PC-3 (cell line): ENCODE data around the gene CFAP20DC. TPM values are rescaled to one million over a fixed set of nuclear protein-coding genes. Genes with fewer than 3 reads are reported as not detected.

Source experiments
- ATAC-seq: fragments of 200-7000 bp; cut with Tn5 transposase; 2 replicates; pipeline ENCODE4 v1.9.1; 2020; ENCODE audit warnings: mild to moderate bottlenecking, moderate library complexity
- BruUV-seq: library from RNA; stranded (reverse); fragments of 400-500 nt; replicated peaks from 2 replicates; lab custom pipeline; 2021; lab: Mats Ljungman, UMichigan
- CTCF ChIA-PET: fragments of 300-600 bp; sonication (Branson Sonifier 250); formaldehyde crosslinking; loops from one replicate; lab custom pipeline; 2022; ENCODE audit warnings: antibody characterized with exemption; lab: Charles Lee
- POLR2A ChIA-PET: fragments of 300-600 bp; sonication (Branson Sonifier 250); formaldehyde crosslinking; loops from one replicate; lab custom pipeline; 2022; ENCODE audit warnings: antibody characterized with exemption; ENCODE audit not compliant: unreplicated experiment; lab: Charles Lee
- DNase-seq: peaks from one replicate; pipeline ENCODE4 v3.0.0-alpha.2; 2015
- H2AFZ ChIP-seq: fragments of 300-600 bp; sonication (generic); 2 replicates; pipeline ENCODE4 v1.6.0; 2016; ENCODE audit warnings: antibody characterized with exemption, low read length
- H3F3A ChIP-seq: fragments of 300-600 bp; sonication (generic); one replicate; pipeline ENCODE4 v1.6.0; 2017; ENCODE audit warnings: antibody characterized with exemption, low read length, control low read depth, mild to moderate bottlenecking; ENCODE audit not compliant: unreplicated experiment
- H3K27ac ChIP-seq: fragments of 300-600 bp; sonication (generic); 2 replicates; pipeline ENCODE4 v1.5.1; 2016; ENCODE audit warnings: mild to moderate bottlenecking, low read length
- H3K27me3 ChIP-seq: fragments of 300-600 bp; sonication (generic); 2 replicates; pipeline ENCODE4 v1.6.1; 2016; ENCODE audit warnings: low read length, mixed read lengths
- H3K36me3 ChIP-seq: fragments of 300-600 bp; sonication (generic); 2 replicates; pipeline ENCODE4 v1.6.1; 2016; ENCODE audit warnings: low read depth, mixed run types, low read length, mixed read lengths
- H3K4me1 ChIP-seq: fragments of 300-600 bp; sonication (generic); 2 replicates; pipeline ENCODE4 v1.5.1; 2016; ENCODE audit warnings: low read length; ENCODE audit not compliant: insufficient read depth
- H3K4me2 ChIP-seq: fragments of 300-600 bp; sonication (generic); 2 replicates; pipeline ENCODE4 v1.6.0; 2016; ENCODE audit warnings: low read length
- H3K4me3 ChIP-seq: fragments of 300-600 bp; sonication (generic); 2 replicates; pipeline ENCODE4 v1.5.1; 2016; ENCODE audit warnings: mild to moderate bottlenecking, low read length, mixed read lengths
- H3K79me2 ChIP-seq: fragments of 300-600 bp; sonication (generic); 2 replicates; pipeline ENCODE4 v1.6.1; 2017; ENCODE audit warnings: low read length, mixed read lengths
- H3K9ac ChIP-seq: fragments of 300-600 bp; sonication (generic); 2 replicates; pipeline ENCODE4 v1.6.0; 2016; ENCODE audit warnings: mild to moderate bottlenecking, low read length
- H3K9me2 ChIP-seq: fragments of 300-600 bp; sonication (generic); replicated peaks from 2 replicates; pipeline ENCODE4 v1.6.1; 2016; ENCODE audit warnings: mixed run types, low read length, mixed read lengths
- H3K9me3 ChIP-seq: fragments of 300-600 bp; sonication (generic); 2 replicates; pipeline ENCODE4 v1.6.1; 2016; ENCODE audit warnings: low read length, mixed read lengths
- H4K20me1 ChIP-seq: fragments of 300-600 bp; sonication (generic); 2 replicates; pipeline ENCODE4 v1.6.1; 2016; ENCODE audit warnings: low read length, mixed read lengths
- EZH2 ChIP-seq: fragments of 300-600 bp; sonication (generic); IDR thresholded peaks from one replicate; pipeline ENCODE4 v1.6.1; 2017; ENCODE audit warnings: antibody characterized with exemption, mild to moderate bottlenecking, low read length; ENCODE audit not compliant: unreplicated experiment
- EZH2phosphoT487 ChIP-seq: fragments of 300-600 bp; sonication (generic); IDR thresholded peaks from 2 replicates; pipeline ENCODE4 v1.6.1; 2018; ENCODE audit warnings: mild to moderate bottlenecking, antibody characterized with exemption, low read length, borderline replicate concordance
- intact Hi-C: fragments of 100-400 bp; cut with micrococcal nuclease; formaldehyde crosslinking; loops from 2 replicates; pipeline ENCODE4 v1.9.0; 2023
- total RNA-seq: library from RNA; depleted of rRNA; stranded (reverse); fragments of >200 nt; gene quantifications from 2 replicates; pipeline ENCODE4 v1.2.3, GENCODE V29; 2014
- TF ChIP-seq, protein P1 (sequence below): fragments of 300-600 bp; sonication (generic); conservative IDR thresholded peaks from 2 replicates; pipeline ENCODE4 v1.5.1; 2017; ENCODE audit warnings: antibody characterized with exemption, low read depth, mild to moderate bottlenecking, low read length

The CFAP20DC gene
- total RNA-seq, 1 experiment from 2014 or later: 15.4 TPM

DNA sequence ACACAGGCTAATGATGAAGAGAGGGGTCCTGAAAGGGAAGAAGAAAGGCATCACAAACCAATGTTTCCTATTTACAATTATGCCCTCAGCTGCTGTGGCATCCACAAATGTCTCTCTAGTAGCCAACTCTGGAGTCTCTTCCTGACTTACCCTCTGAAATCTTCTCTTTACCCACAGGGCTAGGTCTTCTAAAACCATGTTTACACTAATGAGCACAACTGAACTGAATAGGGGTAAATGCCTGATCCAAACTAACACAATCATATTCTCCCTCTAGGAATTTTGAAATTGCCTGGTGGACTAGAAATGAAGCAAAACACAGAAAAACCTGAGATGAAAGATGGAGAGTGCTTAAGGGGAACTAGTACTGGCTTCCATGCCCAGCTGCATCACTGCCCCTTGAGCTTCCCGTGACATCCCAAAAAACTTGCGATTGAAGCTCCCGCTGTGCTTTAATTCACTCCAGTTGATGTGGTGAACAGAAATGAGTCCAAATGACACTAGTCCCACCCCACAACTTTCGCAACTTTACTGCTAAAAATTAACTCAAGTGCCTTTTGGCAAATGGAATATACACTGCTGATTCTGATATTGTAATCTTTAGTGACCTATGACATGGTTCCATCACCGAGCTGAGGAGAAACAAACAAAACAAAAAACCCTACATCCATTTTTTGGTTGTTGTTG lies 32.8 kb downstream of the CFAP20DC start:
- Histone ChIP-seq H3K4me1 (no peaks in the 10 kb centered on the region), H3K27me3 (no peaks in the 10 kb centered on the region), H3K4me2 (no peak overlapping the region), H2AFZ (no peak overlapping the region), H3K9ac (no peak overlapping the region), H4K20me1 (no peaks in the 10 kb centered on the region), H3F3A (no peaks in the 10 kb centered on the region), H3K79me2 (no peaks in the 10 kb centered on the region), H3K9me3 (no peaks in the 10 kb centered on the region), H3K9me2 (no peaks in the 10 kb centered on the region), H3K4me3 (no peak overlapping the region), H3K27ac (no peak overlapping the region), H3K36me3 (no peaks in the 10 kb centered on the region)
- no peak for TF ChIP-seq EZH2phosphoT487
- TF ChIP-seq, protein P1, sequence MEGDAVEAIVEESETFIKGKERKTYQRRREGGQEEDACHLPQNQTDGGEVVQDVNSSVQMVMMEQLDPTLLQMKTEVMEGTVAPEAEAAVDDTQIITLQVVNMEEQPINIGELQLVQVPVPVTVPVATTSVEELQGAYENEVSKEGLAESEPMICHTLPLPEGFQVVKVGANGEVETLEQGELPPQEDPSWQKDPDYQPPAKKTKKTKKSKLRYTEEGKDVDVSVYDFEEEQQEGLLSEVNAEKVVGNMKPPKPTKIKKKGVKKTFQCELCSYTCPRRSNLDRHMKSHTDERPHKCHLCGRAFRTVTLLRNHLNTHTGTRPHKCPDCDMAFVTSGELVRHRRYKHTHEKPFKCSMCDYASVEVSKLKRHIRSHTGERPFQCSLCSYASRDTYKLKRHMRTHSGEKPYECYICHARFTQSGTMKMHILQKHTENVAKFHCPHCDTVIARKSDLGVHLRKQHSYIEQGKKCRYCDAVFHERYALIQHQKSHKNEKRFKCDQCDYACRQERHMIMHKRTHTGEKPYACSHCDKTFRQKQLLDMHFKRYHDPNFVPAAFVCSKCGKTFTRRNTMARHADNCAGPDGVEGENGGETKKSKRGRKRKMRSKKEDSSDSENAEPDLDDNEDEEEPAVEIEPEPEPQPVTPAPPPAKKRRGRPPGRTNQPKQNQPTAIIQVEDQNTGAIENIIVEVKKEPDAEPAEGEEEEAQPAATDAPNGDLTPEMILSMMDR: no peak
- no peak for TF ChIP-seq EZH2
- intact Hi-C loops: no loop called here
- POLR2A ChIA-PET: no interaction called here
- CTCF ChIA-PET: no interaction called here
- ATAC-seq (no peak), DNase-seq (no peak)
- BruUV-seq: no TSS peak

DNA sequence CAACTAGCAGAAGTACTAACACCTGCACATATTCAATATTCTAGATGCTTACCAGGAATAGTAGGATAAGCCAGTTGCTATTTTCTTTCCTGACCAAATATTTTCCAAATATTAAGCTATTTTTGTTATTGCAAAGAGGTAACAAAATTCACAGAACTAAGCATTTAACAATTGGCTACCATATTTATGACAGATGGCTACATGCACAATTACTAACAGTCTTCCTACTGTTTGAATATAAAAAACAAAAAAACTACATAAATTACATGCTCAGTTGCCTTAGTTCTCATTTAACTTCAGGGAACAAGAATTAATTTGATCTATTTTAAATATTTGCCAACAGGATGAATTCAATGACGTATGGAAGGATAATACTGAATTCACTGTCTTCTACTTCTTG lies 36.2 kb downstream of the CFAP20DC start:
- no peak overlapping the region for H3K4me2 ChIP-seq
- ATAC-seq: no peak
- H2AFZ ChIP-seq: no peak overlapping the region
- H3K79me2 ChIP-seq: no peaks in the 10 kb centered on the region
- CTCF ChIA-PET: no interaction called here
- no peaks in the 10 kb centered on the region; the same call in 1 of the 2 replicates for H3K36me3 ChIP-seq
- BruUV-seq: no TSS peak
- no peak for DNase-seq
- H3K27me3 ChIP-seq: no peaks in the 10 kb centered on the region
- intact Hi-C loops: no loop called here
- no peak overlapping the region for H3K4me3 ChIP-seq
- H3K27ac ChIP-seq: no peak overlapping the region
- no peaks in the 10 kb centered on the region for H3K9me2 ChIP-seq
- H3K4me1 ChIP-seq: no peaks in the 10 kb centered on the region
- POLR2A ChIA-PET: no interaction called here
- no peaks in the 10 kb centered on the region for H3F3A ChIP-seq
- no peaks in the 10 kb centered on the region for H4K20me1 ChIP-seq
- TF ChIP-seq EZH2phosphoT487 (no peak), EZH2 (no peak)
- TF ChIP-seq, protein P1: no peak
- no peak overlapping the region for H3K9ac ChIP-seq
- no peaks in the 10 kb centered on the region for H3K9me3 ChIP-seq
